GM19468 (cell line): ENCODE results near the gene MTHFD2L.
"Not testable (repeated sequence)": the region's sequence is repeated elsewhere in the genome, so short reads cannot be mapped to it uniquely, and the experiment has no call there.

Experiments
- ATAC-seq: cut with Tn5 transposase; IDR thresholded peaks from one replicate; pipeline ENCODE4 v1.9.1; 2021; ENCODE audit warnings: mild to moderate bottlenecking, moderate library complexity, moderate number of reproducible peaks; ENCODE audit not compliant: unreplicated experiment; ENCODE audit errors: extremely low read depth

Gene MTHFD2L

GRCh38 chr4:74130843-74131242, 27.1 kb upstream of the MTHFD2L start:
- not testable (repeated sequence) for ATAC-seq

GRCh38 chr4:74132188-74132587, 25.7 kb upstream of the MTHFD2L start:
- ATAC-seq, result not testable (repeated sequence)

- ATAC-seq, result no peak
These were observed 25.0 kb upstream of the MTHFD2L start for GRCh38 chr4:74132944-74133343.

GRCh38 chr4:74133786-74134499, 24.0 kb upstream of the MTHFD2L start:
- peak; percentile 72 for ATAC-seq

GRCh38 chr4:74134500-74134852, 23.4 kb upstream of the MTHFD2L start:
- no peak for ATAC-seq

GRCh38 chr4:74146581-74147129, 11.3 kb upstream of the MTHFD2L start:
- no peak for ATAC-seq

GRCh38 chr4:74148205-74148604, 9.7 kb upstream of the MTHFD2L start:
- ATAC-seq, result no peak

- ATAC-seq, result no peak
These were observed 5.1 kb upstream of the MTHFD2L start for GRCh38 chr4:74152836-74153235.

GRCh38 chr4:74156521-74156920, 1.4 kb upstream of the MTHFD2L start:
- ATAC-seq, result no peak

GRCh38 chr4:74157154-74157553, 764 bp upstream of the MTHFD2L start:
- ATAC-seq, result no peak

GRCh38 chr4:74158466-74159142, 686 bp downstream of the MTHFD2L start:
- no peak for ATAC-seq

- ATAC-seq, result no peak
These were observed 1.3 kb downstream of the MTHFD2L start for GRCh38 chr4:74159143-74159709.

GRCh38 chr4:74161666-74162450, 3.9 kb downstream of the MTHFD2L start:
- no peak for ATAC-seq

GRCh38 chr4:74166135-74166534, 8.2 kb downstream of the MTHFD2L start:
- ATAC-seq, result no peak

GRCh38 chr4:74166818-74167217, 8.9 kb downstream of the MTHFD2L start:
- no peak for ATAC-seq

- ATAC-seq, result no peak
These were observed 9.7 kb downstream of the MTHFD2L start for GRCh38 chr4:74167585-74167984.

GRCh38 chr4:74168841-74169240, 10.9 kb downstream of the MTHFD2L start:
- no peak for ATAC-seq

- ATAC-seq, result no peak
These were observed 15.4 kb downstream of the MTHFD2L start for GRCh38 chr4:74173321-74173720.

GRCh38 chr4:74174421-74174820, 16.5 kb downstream of the MTHFD2L start:
- no peak for ATAC-seq

- no peak for ATAC-seq
These were observed 17.0 kb downstream of the MTHFD2L start for GRCh38 chr4:74174941-74175340.

- no peak for ATAC-seq
These were observed 17.5 kb downstream of the MTHFD2L start for GRCh38 chr4:74175379-74175778.
